8988T (cell line): ENCODE results near the gene ZBED4.

Experiments
- DNase-seq: peaks from one replicate; pipeline ENCODE4 v3.0.0; 2011

ZBED4 gene

DNA sequence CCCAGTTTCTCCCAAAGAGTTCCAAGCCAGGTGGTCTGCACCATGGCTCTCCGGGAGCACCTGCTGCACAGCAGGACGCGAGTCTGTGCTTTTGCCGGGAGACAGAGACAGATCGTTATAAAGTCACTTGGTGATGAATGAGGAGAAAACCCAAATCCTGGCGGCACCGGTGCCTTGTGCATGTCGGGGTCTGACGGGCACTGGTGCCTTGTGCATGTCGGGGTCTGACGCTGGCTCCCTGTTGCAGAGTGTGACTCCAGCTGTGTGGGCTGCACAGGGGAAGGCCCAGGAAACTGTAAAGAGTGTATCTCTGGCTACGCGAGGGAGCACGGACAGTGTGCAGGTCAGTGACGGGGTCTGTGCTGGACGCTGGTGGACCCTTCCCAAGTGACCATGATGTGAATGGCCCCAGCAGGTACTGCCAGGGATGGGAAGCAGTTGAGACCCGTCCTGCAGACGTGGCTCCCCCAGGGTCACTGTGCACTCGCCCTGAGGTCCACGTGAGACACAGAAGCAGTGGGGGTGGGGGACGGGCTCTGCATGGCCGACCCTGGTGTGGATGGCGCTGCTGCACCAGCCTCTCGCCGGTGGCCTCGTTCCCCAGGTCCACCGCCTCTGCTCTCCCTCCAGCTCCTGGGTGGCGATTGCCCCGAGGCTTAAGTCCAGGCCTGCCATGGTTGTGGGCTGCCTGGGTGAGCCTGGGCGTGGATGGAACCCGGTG is 70.6 kb downstream of the ZBED4 start:
- DNase-seq: no peak

DNA sequence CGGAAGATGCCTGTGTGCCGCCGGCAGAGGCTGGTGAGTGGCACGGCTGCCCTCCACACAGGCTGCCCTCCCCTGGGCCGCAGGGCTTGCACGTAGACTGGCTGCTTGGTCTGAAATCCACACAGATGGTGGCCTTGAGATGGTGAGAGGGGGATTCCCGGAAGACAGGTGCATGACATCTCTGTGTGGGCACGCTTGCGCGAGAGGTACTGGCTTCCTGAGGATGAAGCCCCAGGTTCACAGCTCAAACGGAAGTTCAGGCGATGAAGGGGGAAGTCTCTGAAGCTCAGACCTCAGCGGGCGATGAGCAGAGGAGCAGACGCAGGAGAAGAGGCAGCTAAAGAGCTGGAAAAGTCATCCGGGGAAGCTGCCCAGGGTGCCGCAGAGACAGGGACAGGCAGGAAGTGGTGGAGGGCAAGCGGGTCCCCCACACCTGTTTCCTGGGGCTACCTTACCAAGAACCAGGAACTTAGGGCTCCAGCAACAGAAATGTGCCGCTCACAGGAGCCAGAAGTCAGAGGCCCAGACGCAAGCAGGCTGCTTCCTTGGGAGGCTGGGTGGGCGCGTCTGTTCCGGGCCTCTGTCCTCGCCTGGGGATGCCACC is 72.0 kb downstream of the ZBED4 start:
- no peak for DNase-seq

DNA sequence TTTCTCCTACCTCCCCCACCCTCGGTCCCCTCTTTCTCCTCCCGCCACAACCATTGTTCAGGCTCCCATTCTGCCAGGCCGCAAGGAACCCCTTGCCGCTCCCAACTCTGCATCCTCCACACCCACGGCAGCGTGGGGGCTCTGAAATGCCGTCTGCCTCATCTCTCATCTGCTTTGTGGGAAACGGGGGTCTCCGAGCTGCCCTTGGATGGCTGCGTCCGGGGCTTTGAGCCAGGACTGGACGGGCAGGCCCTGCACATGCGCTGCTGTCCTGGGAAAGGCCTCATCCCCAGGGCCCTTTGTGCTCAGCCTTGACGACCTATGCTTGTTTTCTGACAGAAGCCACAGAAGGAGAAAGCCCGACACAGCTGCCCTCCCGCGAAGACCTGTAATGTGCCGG is 73.3 kb downstream of the ZBED4 start:
- DNase-seq: no peak

DNA sequence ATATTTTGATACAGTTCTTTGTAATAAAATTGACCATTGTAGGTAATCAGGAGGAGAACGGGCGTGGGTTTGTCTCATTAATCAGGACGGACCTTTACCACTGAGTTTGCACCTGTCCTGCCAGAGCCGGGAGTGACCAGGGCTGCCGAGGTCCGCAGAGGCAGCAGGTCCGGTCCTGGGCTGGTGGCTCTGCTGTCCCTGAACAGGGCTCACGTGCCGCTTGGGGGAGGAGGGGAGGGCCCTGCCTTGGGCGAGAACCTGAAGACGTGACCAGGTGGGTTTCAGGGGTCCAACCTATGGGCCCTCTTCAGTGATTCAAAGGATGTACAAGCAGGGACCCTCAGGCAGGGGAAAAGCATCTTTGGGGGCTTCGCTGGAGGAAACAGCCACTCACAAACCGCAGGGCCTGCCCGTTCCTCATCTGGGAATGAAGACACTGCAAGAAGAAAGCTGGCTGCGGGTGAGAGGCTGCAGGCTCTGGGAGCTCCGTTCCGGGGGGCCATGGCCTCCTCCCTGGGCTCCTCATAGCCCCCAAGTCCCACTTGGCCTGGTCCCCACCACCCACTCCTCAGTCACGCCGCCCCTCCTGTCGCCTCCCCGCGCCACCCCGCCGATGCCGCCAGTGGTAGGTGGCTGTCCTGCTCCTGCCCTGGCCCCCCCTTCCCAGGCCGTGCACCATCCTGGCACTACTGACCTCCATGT is 74.0 kb downstream of the ZBED4 start:
- no peak for DNase-seq

DNA sequence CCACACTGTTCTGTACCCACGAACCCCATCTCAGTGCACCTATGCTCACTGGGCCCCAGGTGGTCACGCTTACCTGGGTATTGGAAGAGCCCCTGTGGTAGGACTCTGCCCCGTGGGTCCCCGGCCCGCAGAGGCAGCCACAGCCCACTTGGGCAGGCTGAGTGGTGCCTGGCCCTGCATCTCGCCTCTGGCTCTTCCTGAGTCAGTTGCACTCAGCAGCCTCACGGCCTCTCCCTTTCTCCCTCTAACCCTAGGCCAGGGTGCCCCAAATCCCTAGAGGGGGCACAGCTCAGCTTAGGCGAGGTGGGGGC is 74.5 kb downstream of the ZBED4 start:
- DNase-seq: no peak

DNA sequence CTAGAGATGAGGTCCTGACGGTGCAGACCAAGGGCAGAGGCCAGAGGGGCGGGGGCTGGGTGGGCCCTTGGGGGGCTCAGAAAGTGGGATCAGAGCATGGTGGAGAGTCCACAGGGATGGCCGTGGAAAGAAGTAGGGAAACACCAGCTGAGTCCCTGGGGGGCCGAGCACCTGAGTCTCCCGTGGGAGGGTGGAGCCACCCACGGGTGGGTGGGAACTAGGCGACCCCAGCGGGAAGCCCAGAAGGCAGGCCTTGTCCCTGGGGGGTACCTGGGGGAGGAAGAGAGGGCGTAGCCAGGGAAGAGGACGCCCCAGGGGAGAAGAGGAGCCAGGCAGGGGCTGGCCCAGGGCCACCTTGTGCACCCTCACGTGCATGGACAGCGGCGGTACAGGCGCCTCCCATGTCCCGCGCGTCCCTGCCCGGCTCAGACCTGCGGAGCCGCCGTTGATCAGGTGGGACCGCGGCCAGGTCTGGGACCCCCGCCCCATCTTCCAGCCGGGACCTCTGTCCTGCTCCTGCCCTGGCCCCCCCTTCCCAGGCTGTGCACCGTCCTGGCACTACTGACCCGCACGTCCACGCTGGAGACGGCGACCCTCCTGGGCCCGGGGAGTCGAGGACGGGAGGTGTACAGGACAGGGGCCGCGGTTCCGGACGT is 75.0 kb downstream of the ZBED4 start:
- no peak for DNase-seq

DNA sequence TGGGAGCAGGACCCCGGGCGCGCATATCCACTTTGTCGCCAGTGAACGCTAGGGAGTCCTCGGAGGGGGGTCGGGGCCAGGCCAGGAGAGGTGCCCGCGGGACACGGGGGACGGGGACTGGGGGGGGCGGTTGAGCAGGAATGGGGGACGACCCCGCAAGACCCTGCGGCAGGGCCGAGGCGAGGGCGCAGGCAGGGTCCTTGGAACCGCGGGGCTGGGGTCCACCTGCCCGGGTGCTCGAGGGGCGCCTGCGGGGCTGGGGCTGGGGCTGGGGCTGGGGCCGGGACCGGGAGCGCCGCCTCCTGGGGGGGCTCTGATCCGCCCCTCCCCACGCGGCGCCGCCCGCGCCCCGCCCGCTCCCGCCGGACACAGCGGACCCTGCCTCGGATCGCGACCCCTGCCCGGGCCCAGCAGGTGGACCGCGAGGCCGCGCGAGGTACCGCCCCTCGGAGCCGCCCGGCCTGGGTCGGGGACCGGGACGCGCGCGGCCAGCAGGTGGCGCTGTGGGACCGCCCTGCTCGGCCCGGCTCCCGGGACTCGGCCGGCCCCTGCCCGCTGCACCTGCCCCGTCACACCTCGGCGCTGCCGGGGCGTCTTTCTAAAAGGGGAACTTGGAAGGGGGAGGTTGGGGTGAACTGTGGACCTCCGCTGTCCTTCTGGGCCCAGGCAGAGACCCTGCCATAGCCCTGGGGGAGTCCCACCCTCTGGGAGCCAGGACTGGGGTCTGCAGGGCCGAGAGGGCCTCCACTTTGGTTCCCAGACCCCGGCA is 75.8 kb downstream of the ZBED4 start:
- peak; percentile 83 for DNase-seq

DNA sequence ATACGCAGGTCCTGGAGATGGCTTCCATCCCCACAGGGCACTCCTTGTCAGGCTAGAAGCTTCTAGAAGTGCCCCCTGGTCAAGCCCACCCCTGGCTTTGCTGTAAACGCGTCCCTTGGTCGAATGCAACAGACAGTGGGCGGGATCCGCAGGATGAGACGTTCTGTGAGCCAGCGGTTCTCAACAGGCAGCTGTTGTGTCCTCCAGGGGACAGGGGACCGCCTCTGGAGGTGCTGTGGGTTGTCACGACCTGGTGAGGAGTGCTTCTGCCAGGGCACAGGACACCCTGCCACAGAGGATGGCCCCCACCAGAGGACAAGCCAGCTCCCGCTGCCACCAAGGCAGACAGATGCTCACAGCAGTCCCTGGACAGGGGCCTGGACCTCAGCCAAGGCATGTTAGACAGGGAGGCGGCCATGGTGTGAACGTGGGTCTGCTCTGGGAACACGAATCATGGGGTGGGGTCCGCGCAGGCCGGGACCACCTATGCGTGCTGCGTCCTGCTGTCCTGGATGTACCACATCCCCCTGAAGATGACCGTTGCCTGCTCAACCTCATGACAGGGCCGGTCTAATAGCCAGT is 76.4 kb downstream of the ZBED4 start:
- DNase-seq: no peak

DNA sequence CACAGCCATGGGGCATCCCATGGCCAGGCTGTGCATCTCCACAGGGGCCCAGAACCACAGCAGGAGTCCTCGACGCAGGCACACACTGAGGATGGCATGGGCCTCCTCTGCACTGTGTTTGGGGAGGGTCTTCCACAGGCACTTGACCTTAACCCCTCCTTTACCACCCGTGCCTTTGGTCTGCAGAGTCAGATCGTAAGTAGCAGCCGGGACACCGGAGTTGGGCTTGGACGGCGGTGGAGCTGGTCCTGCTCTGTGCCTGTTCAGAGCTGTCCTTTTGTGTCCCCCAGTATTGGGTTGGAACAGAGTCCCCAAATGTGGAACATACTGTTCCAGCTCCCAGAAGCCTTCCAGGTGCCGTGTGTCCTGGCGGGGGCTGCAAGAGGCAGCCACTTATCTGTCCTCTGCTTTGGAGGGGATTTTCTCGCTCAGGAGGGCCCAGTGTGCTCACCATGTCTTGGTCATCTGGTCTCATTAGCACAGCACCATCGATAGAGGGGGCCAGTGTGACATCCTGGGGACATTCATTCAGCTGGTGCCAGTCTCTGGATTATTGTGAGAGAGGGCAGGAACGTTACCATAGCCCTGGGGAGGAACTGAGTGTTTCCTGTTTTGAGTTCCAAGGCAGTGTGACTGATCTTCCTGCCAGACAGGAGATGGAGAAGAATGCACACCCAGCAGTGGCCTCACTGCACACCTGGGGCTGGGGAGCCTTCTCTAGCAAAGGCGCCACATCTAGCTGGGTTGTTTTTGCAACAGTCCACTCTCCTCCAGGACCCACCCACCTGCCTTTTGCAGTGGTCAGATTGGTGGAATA is 77.2 kb downstream of the ZBED4 start:
- peak; percentile 90 for DNase-seq

DNA sequence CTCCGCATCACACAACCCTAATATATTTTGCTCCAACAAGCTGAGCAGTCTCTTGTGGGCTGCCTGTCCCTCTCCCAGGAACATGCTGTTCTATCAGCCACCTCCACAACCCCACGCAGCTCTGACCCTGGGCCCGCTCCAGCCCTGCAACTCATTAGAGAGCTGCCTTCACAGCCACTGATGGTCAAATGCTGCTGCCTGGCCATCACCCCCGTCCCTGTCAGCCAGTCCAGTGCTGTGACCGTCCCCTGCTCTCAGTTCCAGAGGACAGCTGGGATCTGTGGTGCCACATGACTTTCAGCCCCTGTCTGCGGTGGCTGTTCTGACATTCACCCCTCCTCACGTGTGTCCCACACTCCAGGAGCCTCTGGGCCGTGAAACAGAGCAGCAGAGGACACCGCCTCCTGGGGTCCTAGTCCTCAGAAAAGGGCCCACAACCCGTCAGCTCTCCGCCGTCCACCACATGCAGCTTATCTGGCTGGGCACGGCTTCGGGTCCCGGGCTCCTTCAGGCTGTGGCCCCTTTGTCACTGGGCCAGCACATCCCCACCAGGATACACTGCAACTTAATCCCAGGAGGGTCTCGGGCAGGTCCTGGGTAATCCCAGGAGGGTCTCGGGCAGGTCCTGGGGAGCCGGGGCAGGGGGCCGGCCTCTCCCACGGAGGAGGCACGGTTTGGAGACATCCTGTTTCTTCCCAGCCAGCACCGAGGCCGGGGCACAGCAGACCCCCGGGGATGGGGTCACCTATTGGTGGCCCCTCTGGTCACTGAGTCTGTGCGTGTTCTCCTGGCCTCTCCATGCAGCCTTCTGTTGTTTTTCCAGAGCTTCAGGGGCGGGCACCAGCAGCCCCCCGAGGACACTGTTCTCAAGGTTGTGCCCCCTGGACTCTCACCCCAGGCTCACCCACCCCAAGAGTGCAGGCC is 79.9 kb downstream of the ZBED4 start:
- DNase-seq: no peak

DNA sequence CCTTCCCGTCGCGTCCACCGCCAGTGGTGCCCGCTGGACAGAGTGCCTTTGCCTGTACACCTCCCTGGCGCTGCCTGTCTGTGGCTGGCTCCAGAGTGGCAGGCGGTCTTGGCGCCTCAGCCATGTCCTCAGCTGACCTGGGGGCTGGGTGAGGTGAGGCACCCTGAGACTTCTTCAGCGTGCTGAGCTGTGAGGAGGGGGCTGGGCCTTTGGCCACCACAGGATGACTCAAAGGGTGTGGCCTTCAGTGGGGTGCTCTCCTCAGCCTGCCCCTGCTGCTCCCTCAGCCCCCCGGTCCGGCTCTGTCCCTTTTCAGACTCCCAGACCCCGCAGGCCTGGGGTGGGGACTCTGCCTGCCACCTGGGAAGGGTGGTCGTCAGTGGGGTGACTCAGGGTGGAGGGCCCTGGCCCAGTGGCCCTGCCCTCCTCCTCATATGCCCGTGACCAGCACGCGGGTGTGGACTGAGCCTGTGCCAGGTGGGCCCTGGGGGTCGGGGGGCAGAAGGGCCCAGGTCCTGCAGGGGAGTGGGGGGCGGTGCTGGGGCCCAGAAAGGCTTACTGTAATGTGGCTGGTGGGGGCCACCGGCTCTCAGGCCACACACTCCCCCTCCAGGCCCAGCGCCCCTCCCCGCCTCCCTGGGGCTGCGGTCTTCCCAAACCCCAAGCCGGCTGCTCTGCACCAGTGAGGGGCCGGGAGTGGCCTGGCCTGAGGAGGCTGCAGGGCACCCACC is 80.7 kb downstream of the ZBED4 start:
- no peak for DNase-seq

DNA sequence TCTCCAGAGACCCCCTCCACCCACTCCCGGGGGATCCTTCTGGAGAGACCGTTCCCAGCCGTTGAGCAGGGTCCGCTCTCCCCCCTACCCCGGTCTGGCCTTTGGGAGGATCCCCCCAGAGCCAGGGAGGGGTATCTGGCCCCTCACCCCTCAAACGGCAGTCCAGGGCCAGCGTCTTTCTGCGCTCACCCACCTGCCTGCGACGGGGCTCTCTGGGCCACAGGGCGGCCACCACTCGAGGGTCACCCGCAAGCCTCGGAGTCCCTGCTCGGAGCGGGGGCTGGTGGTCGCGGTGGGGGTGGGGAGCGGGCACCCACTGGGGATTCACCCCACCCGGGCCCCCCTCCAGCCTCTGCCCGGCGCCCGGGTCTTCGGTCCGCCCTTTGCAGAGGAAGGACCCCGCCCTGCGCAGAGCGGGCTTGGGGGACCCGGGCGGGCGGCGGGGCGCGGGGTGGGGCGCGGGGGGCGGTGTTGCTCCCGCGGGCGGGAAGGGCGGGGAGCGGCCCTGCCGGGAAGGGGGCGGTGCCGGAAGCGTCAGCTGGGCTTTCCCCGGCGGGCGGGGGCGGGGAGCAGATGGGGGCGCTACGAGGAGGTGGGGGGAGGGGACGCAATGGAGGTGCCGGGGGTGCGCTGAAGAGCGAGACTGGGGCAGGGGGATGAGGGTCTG is 81.4 kb downstream of the ZBED4 start:
- no peak for DNase-seq

DNA sequence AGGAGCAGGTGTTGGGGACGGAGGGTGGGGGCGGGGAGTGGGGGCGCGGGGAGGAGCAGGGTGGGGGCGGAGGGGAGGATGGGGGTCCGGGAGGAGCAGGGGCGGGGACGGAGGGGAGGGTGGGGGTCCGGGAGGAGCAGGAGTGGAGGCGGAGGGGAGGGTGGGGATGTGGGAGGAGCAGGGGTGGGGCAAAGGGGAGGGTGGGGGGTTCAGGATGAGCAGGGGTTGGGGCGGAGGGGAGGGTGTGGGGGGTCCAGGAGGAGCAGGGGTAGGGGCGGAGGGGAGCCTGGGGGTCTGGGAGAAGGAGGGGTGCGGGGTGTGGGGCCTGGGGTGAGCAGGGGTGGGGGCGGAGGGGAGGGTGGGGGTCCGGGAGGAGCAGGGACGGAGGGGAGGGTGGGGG is 81.9 kb downstream of the ZBED4 start:
- no peak for DNase-seq

DNA sequence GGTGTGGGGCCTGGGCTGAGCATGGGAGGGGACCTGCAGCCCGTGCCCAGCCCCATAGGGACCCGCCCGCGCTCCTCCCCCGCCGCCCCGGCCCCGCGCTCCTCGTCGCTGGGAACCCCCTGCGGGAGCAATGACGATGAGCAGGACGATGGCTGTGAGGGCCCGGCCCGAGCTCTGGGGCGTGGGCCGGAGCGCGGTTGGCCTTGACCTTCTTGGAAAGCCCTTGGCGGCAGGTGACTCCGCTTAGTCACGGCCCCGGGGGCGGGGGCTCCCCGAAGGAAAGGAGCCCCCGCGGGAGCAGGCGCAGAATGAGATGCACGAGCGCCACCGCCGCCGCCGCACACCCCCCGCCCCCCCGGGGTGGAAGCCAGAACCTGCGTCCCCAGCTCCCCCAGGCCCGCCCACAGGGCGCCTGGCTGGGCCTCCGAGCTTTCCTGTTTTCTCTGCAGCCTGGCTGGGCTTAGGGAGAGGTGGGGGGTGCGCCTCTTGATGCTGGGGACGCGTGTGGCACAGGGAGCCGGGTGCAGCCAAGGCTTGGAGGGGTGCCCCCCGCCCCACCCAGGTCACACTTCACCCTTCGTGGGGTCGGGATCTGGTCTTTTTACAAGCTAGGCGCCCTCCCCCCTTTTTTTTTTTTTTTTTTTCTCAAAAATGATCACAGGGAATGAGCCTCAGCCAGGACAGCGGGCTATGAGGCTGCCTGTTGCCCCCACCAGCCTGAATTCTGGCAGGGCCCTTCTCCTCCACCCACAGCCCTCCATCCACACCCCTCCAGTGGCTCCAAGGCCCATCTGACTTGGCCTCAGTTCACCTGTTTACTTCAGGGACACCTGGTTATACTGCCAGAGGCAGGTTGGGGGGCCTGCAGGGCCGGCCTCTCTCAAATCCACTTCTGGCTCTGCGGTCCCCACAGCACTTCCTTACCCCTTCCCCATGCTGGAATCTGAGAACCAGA is 82.7 kb downstream of the ZBED4 start:
- DNase-seq: no peak

DNA sequence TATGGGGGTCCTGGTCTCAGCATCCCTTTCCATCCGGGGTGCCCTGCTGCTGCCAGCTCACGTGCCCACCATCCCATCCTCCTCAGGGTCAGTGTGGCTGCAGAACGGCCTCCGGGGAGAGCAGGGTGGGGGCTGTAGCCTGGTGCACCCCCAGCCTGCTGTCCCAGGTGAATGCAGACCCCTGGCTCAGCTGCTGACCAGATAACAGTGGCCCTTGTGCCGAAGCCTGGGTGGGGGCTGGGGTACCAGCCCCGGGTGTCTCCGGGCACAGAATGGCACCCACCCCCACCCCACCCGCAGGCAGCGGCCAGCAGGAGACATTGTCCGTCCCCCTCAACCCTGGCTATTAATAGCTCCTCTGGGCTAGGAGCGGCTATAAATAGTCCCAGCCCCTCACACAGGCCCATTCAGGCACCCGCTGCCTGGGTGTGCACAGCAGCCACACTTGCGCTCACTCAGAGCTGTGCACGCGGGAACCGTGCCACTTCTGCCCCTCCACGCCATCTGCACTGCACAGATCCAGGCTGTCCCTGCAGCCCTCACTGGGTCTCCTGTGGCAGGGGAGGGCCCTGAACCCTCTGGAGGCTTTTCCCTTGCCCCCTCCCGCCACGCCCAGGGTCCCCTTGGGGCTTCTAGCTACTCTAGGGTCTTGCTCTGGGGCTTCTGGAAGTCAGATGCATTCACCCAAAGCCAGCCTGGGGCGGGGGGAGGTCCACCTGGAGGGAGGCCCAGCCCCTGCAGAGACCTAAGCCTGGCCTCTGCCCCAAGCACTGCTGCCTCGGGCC is 83.5 kb downstream of the ZBED4 start:
- DNase-seq: no peak

DNA sequence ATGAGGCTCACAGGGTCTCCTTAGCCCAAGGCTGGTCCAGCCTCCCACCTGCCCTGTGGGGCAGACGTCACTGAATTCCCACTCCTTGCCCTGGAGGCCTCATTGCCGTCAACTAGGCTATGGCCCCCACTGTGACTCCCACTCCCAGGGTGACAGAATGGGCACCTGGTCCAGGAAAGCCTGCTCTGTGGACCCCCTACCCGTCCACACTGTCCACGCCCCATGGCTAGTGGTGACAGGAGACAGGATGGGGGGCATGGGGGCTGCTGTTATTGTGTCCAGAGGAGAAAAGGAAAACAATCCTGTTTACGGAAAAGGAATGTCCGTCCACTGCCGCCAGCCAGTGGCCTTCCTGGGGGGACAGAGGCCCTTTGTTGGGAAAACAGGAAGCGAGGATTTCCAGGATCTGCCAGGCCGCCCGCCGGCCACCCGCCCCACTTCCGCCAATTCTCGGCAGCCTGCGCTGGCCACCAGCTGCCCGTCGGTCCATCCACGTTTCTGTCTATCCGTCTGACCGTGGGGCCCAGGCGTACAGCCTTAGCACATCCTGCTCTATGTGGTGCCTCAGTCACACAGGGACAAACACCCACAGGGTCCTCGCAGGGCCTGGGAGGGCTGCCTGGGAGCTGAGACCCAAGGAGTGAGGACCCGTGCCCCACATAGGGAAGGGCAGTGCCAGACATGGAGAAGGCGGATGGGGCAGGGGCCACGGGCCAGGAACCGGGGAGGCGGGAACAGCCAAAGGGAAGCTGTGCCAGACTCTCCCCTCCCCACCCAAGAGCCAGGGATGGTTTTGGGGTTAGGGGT is 84.3 kb downstream of the ZBED4 start:
- DNase-seq: no peak
